HG03139 (cell line): ENCODE measurements around the gene DSCAML1.

Experiments used
- ATAC-seq: cut with Tn5 transposase; IDR thresholded peaks from one replicate; pipeline ENCODE4 v1.9.1; 2021; ENCODE audit not compliant: unreplicated experiment

The DSCAML1 gene

GRCh38 chr11:117620086-117620485 is 176.9 kb downstream of the DSCAML1 start:
- ATAC-seq = no peak

GRCh38 chr11:117619661-117620060 is 177.4 kb downstream of the DSCAML1 start:
- ATAC-seq = no peak

- ATAC-seq = no peak
Observed at GRCh38 chr11:117618982-117619355, 178.0 kb downstream of the DSCAML1 start.

GRCh38 chr11:117618302-117618981 is 178.6 kb downstream of the DSCAML1 start:
- no peak for ATAC-seq

- no peak for ATAC-seq
Observed at GRCh38 chr11:117616979-117617378, 180.0 kb downstream of the DSCAML1 start.

- ATAC-seq = no peak
Observed at GRCh38 chr11:117614728-117615127, 182.3 kb downstream of the DSCAML1 start.

- ATAC-seq = no peak
Observed at GRCh38 chr11:117613521-117613920, 183.5 kb downstream of the DSCAML1 start.

- no peak for ATAC-seq
Observed at GRCh38 chr11:117612177-117612576, 184.8 kb downstream of the DSCAML1 start.

GRCh38 chr11:117610901-117611300 is 186.1 kb downstream of the DSCAML1 start:
- no peak for ATAC-seq

- ATAC-seq = no peak
Observed at GRCh38 chr11:117610045-117610444, 187.0 kb downstream of the DSCAML1 start.

- no peak for ATAC-seq
Observed at GRCh38 chr11:117607449-117607848, 189.6 kb downstream of the DSCAML1 start.

- no peak for ATAC-seq
Observed at GRCh38 chr11:117606790-117607189, 190.2 kb downstream of the DSCAML1 start.

- ATAC-seq = no peak
Observed at GRCh38 chr11:117606211-117606610, 190.8 kb downstream of the DSCAML1 start.

GRCh38 chr11:117605331-117605730 is 191.7 kb downstream of the DSCAML1 start:
- no peak for ATAC-seq

- no peak for ATAC-seq
Observed at GRCh38 chr11:117604336-117604995, 192.6 kb downstream of the DSCAML1 start.

GRCh38 chr11:117603932-117604331 is 193.1 kb downstream of the DSCAML1 start:
- ATAC-seq = no peak

- ATAC-seq = no peak
Observed at GRCh38 chr11:117601006-117601708, 195.9 kb downstream of the DSCAML1 start.

GRCh38 chr11:117600234-117600783 is 196.7 kb downstream of the DSCAML1 start:
- no peak for ATAC-seq

GRCh38 chr11:117597071-117597470 is 199.9 kb downstream of the DSCAML1 start:
- ATAC-seq = no peak

- ATAC-seq = no peak
Observed at GRCh38 chr11:117595440-117595839, 201.6 kb downstream of the DSCAML1 start.

- ATAC-seq = no peak
Observed at GRCh38 chr11:117594721-117595120, 202.3 kb downstream of the DSCAML1 start.

- ATAC-seq = no peak
Observed at GRCh38 chr11:117593065-117593464, 204.0 kb downstream of the DSCAML1 start.
